ENCODE measurements around the gene KNDC1. TPM values are rescaled to one million over a fixed set of nuclear protein-coding genes. Genes with fewer than 3 reads are reported as not detected.

The KNDC1 gene
- total RNA-seq, 4 donors from 2014 or later = 2.1 to 9.3 (median 3.5) TPM

DNA sequence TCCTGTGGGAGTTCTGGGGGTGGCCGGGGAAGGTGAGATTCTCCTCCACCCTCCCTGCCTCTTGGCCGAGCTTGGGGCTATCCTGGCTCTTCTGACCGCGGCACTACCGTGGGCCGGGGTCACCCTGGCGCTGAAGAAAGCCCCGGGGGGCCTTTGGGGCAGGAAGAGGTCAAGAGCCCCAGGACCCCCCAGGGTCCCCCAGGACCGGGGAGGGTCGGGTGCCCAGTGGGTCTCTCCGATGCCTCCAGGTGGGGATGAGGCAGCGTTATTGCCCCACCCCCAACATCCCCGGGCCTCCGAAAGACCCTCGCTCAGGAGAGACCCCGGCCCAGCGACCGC is 439 bp upstream of the KNDC1 start:
- intact Hi-C loops (cut with DNase I) = no loop called here
- 19% methylated on average over 4 of the region's 18 CpGs; no CpG with 5 or more reads in 1 of the 2 donors for WGBS, 2 donors

DNA sequence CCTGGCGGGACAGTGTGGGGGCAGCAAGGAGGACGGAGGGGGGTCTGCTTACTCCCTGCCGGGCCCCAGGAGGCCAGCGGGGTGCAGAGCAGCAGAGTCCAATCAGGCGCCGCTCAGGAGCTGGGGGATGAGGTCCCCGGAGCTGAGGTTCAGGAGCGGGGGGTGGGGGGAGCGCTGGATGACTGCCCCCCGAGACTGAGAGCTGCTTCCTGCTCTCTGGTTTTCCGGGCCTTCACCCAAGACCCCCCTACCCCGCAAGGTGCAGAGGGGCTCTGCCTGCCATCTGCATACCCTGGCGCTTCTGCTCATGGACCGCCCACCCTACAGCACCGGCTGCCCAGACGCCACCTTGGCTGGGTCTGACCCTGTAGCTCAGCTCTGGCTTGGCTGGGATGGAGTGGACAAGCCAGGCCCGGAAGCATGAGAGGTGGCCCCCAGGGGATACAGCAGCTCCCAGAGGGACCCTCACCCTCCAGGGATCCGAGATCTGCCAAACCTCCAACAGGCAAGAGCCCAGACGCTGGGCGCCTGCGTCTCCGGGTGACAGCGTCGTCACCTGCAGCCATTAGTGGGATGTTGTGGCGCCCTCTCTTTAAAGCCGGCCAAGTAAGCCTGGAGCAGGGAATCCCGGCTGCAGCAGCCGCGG is 930 bp downstream of the KNDC1 start:
- peaks cover 9 to 27% of the 10 kb centered on the region in 2 donors for H3K4me1 ChIP-seq
- no peaks in the 10 kb centered on the region for H3K36me3 ChIP-seq
- no peaks in the 10 kb centered on the region for H3K27me3 ChIP-seq
- no peaks in the 10 kb centered on the region for H3K9me3 ChIP-seq
- 4 to 6% methylated on average over 12 to 13 of the region's 29 CpGs for WGBS, 2 donors
- peak overlapping the region; percentile 45 to 53 (median 47) for H3K4me3 ChIP-seq (replicated peaks in 1 of 3)
- intact Hi-C loops (cut with DNase I) = no loop called here
- no peak overlapping the region for H3K27ac ChIP-seq
- TF ChIP-seq, protein P1, sequence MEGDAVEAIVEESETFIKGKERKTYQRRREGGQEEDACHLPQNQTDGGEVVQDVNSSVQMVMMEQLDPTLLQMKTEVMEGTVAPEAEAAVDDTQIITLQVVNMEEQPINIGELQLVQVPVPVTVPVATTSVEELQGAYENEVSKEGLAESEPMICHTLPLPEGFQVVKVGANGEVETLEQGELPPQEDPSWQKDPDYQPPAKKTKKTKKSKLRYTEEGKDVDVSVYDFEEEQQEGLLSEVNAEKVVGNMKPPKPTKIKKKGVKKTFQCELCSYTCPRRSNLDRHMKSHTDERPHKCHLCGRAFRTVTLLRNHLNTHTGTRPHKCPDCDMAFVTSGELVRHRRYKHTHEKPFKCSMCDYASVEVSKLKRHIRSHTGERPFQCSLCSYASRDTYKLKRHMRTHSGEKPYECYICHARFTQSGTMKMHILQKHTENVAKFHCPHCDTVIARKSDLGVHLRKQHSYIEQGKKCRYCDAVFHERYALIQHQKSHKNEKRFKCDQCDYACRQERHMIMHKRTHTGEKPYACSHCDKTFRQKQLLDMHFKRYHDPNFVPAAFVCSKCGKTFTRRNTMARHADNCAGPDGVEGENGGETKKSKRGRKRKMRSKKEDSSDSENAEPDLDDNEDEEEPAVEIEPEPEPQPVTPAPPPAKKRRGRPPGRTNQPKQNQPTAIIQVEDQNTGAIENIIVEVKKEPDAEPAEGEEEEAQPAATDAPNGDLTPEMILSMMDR (IDR thresholded peaks at IDR 0.05) = no peak
- no peak for TF ChIP-seq POLR2A (IDR thresholded peaks at IDR 0.05)
- DNase-seq = no peak

More for the DNA sequence above, 439 bp upstream of the KNDC1 start:
- H3K9me3 ChIP-seq = no peaks in the 10 kb centered on the region
- H3K36me3 ChIP-seq = no peaks in the 10 kb centered on the region
- no peaks in the 10 kb centered on the region for H3K27me3 ChIP-seq
- peak overlapping the region in 1 of 3 donors; percentile 45 for H3K4me3 ChIP-seq (replicated peaks in 1 of 3)
- no peak for TF ChIP-seq POLR2A (IDR thresholded peaks at IDR 0.05)
- TF ChIP-seq, protein P1 (IDR thresholded peaks at IDR 0.05) = no peak
- DNase-seq = no peak
- peak overlapping the region in 1 of 3 donors; percentile 36 for H3K27ac ChIP-seq
- H3K4me1 ChIP-seq = peaks cover 9 to 27% of the 10 kb centered on the region in 2 donors

DNA sequence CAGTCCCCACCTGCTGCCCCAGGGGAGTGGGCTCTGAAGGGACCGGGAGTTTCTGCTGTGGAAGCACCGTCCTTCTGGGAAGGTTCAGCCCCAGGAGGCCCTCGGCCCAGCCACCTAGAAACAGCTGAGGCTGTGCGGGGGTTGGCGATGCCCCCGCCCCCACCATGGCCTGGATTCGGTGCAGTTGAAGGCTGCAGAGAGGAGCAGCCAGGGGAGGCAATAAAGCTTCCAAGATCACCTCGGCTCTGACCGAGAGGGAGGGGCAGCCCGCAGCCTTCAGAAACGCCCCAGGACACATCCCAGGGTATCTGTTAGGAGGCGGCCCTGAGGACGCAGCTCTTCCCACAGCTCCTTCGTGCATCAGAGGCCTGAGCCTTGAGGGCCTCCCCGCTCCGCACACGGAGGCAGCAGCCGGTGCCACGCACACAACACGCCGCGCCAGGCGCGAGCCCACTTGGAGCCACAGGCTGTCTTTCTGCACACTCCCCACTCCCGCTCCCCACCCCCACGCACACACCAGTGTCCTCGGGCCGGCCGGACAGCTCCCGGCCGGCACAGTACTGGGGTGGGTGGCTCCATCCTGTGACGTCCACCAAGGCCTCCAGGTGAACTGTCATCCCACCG is 1.6 kb downstream of the KNDC1 start:
- WGBS, 2 donors = 66% methylated on average over 24 to 25 of the region's 33 CpGs
- DNase-seq = no peak
- intact Hi-C loops (cut with DNase I) = no loop called here
- peak overlapping the region in 1 of 3 donors; percentile 45 for H3K4me3 ChIP-seq (replicated peaks in 1 of 3)
- peaks cover 9 to 27% of the 10 kb centered on the region in 2 donors for H3K4me1 ChIP-seq
- no peaks in the 10 kb centered on the region for H3K27me3 ChIP-seq
- no peaks in the 10 kb centered on the region for H3K9me3 ChIP-seq
- H3K36me3 ChIP-seq = no peaks in the 10 kb centered on the region
- no peak for TF ChIP-seq POLR2A (IDR thresholded peaks at IDR 0.05)
- TF ChIP-seq, protein P1 (IDR thresholded peaks at IDR 0.05) = no peak
- no peak overlapping the region for H3K27ac ChIP-seq

DNA sequence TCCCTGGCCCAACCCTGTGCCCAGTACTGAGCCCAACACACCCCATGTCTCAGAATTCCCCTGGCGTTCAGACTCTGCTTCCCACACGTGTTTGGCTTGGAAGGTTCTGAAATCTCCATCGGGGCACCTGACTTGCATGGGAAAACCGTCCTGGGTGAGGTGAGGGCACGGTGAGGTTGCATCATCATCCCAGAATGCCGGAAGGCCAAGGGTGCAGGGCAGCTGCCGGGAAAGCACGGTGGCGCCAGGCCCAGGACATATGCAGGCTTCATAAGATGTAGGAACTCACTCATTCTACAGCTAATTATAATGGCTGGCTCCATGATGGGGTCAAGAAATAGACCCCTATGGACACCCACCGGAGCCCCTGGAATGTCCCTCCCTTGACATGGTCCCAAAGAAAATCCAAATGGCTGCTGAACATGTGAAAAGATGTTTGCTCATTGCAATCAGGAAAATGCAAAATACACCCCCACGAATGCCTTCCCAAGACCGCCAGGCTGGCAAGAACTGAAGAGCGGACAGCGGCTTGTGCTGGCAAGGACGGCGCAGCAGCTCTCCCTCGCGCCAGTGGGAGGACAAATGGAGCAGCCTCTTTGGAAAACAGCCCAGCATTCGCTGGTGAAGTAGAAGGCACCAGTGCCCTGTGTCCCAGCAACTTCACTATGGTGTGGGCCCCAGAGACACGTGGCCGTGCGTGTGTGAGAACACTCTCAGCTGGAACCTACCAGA is 2.3 kb downstream of the KNDC1 start:
- Histone ChIP-seq H3K4me3 (replicated peaks in 1 of 3) (no peak overlapping the region), H3K9me3 (no peaks in the 10 kb centered on the region), H3K27me3 (no peaks in the 10 kb centered on the region), H3K4me1 (peaks cover 9 to 27% of the 10 kb centered on the region in 2 donors), H3K36me3 (no peaks in the 10 kb centered on the region), H3K27ac (no peak overlapping the region)
- TF ChIP-seq, protein P1 (IDR thresholded peaks at IDR 0.05) = no peak
- 89 to 90% methylated on average over 22 of the region's 22 CpGs for WGBS, 2 donors
- intact Hi-C loops (cut with DNase I) = no loop called here
- DNase-seq = no peak
